GM18498 (cell line): ENCODE results near the gene UBE2H.
A peak's percentile ranks its signal among the peaks of the same experiment; 100 is the strongest.
"Not testable (repeated sequence)": the region's sequence is repeated elsewhere in the genome, so short reads cannot be mapped to it uniquely, and the experiment has no call there.

Source experiments
- ATAC-seq: cut with Tn5 transposase; IDR thresholded peaks from one replicate; pipeline ENCODE4 v1.9.1; 2021; ENCODE audit warnings: mild to moderate bottlenecking, moderate library complexity; ENCODE audit not compliant: unreplicated experiment

The UBE2H gene

GRCh38 chr7:129825209-129825970 lies 127.4 kb downstream of the UBE2H start:
- ATAC-seq, result peak; percentile 74

DNA sequence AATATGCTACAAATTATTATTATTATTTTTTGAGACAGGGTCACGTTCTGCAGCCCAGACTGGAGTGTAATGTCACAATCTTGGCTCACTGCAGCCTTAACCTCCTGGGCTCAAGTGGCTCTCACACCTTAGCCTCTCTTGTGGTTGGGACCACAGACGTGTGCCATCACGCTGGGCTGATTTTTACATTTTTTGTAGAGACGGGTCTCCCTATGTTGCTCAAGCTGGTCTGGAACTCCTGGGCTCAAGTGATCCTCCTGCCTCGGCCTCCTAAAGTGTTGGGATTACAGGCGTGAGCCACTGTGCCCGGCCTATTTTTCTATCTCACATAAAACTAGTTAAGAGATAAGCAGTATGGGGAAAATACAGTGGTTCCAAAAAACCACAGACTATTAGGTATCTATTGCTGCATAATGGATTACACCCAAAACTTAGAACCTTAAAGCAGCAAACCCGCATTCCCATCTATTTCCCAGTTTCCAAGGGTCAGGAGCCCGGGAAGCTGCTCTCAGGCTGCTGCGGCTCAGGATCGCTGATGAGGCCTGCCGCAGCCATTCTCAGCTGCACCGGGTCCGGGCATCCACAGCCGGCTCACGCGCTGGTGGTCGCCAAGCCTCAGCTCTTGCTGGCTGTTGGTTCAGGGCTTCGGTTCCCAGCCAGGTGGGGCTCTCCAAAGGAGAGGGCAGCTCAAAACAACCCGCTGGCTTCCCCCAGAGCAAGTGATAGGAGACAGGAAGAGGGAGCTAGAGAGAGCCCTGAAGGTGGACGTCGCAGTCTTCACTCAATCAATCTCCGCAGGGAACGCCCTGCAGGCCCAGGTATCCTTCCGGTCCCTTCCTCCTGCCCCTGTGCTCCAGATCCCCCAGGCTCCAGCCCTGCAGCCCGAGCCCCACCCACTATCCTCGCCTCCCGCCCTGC lies 128.2 kb downstream of the UBE2H start:
- ATAC-seq, result peak; percentile 29

DNA sequence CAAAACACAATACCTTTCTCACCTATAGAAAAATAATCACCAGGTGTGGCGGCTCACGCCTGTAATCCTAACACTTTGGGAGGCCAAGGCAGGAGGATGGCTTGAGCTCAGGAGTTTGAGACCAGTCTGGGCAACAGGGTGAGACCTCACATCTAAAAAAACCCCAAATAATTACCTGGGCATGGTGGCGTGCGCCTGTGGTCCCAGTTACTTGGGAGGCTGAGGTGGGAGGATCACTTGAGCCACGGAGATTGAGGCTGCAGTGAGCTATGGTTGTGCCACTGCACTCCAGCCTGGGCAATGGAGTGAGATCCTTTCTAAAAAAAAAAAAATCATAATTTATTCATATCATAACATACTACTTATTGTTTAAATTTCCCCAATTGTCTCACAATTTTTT lies 129.6 kb downstream of the UBE2H start:
- ATAC-seq, result not testable (repeated sequence)

DNA sequence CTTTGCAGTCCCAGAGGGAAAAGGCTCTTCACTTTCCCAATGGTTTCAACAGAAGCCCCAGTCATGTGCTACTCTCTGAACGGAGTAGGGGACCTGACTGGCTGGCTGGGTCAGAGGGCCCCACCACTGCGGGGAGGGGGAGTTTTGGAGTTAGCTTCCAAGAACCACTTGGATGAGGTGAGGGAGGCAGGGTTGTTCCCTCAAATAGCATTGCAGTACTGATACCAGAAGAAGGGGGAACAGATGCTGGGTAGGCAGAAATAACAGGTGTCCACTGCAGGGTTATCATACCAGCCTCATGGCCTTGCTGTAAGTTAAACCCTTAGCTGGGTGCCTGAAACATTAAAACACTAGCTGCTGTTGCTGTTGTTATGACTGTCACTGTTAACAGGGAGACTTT lies 131.3 kb downstream of the UBE2H start:
- no peak for ATAC-seq

DNA sequence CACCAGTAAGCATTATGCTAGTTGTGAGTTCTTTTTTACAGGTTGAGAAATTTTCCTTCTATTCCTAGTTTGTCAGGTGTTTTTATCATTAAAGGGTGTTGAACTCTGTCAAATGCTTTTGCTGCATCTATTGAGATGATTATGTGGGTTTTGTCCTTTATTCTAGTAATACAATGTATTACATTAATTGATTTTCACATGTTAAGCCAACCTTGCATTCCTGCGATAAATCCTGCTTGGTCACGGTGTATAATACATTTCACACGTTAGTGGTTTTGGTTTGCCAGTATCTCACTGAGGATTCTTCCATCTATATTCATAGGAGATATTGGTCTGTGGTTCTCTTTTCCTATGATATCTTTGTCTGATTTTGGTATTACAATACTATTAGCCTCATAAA lies 136.0 kb downstream of the UBE2H start:
- no peak for ATAC-seq

- ATAC-seq, result no peak
Observed at GRCh38 chr7:129807863-129808262, 144.9 kb downstream of the UBE2H start.

GRCh38 chr7:129804890-129805719 lies 147.7 kb downstream of the UBE2H start:
- no peak for ATAC-seq

DNA sequence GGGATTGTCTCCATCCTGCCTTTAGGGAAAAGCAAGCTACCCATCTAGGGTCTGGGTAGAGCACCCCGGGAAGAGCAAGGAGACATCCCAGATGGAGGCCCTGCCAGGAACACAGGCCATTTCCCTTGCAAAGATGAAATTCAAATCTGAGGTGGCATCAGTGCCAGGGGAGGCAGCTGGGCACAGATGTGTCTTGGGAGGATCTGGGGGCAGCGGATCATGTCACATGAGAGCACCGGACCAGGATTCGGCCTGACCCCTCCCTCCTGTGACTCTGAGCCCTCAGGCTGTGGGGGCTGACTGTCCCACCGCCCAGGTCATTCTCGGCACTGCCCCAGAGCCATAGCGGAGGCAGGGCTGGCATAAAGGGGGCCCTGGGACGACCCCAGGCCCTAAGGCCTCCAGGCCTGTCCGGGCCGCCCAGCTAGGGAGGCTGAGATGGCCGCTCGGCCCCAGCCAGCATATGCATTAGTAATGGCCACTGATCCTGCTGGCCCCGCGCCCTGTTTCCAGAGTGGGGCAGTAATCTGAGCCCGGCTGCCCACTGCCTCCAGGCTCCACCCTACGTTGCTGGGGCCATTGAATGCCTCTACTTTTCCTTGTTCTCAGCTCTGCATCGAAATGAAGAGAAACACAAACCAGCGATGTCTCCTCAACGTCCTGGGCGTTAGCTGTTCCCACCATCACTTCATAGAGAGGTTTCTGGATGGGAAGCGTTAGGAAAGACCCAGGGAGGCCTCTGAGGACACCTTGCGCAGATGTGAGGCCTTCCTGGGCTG lies 148.5 kb downstream of the UBE2H start:
- ATAC-seq, result no peak

DNA sequence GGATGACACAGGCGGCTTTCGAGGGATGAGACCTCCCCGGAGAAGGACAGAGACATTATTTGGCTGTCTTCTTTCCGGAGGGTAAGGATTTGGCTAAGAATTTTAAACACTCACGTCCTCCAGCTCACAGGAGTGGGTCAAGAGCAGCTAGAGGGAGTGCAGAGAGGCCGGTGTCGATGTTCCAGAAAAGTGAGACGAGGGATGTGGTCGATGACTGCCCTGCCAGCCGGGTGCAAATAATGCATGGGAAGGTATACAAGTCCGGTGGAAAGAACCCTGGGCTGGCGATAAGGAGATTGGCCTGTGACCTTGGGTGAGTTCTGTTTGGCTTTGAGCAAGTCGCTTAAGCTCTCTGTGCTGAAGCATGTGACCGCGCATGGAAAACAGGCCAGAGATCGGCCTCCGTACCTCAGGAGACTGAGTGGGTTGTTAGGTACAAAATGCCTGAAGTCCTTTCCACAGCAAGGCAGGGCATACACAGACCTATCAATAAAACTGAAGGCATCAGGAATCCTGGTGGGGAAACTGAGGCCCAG lies 149.1 kb downstream of the UBE2H start:
- ATAC-seq, result no peak

- no peak for ATAC-seq
Observed at GRCh38 chr7:129801882-129802281, 150.9 kb downstream of the UBE2H start.

DNA sequence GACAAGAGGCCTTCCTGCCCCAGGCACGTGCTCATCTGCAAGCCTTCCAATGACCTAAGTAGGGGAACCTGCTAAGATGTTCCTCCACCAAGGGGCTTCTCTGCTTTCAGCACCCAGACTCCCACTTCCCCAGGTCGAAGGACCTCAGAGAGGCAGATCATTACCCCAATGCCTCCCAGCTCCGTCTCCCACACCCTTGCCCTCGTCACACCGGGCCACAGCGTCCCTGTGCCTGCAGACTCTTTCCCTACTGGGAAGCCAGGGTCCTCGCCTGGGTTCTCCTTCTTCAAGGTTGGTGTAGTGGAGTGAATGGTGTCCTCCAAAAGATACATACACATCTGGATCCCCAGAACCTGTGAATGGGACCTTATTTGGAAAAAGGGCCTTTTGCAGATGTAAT lies 151.9 kb downstream of the UBE2H start:
- no peak for ATAC-seq

DNA sequence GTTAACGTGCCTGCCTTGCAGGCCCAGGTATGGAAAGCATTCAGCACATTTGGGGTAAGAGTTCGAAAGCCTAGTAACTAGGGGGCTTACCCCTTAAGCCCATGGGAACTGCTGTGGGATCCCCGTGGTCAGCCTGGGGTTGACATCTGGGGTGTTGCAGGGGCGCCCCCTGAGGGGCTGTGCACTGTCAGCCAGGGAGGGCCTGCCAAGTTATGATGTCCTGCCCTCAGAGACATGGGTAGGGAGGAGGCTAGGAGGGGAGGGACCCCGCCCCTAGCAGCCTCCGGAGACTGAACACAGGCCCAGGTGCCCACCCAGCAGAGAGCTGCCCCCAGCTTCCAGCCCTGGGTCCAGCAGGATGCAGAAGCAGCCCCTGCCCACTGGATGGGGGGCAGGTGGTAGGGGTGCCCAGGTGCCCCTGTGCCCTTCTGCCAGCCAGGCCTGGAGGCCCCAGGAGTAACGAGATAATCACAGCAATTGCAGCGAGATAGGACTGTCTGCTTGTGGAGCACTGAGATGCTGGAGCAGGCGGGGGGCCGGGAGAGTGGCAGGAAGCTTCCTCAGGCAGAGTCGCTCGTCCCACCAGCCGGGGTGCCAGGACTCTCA lies 153.3 kb downstream of the UBE2H start:
- no peak for ATAC-seq

DNA sequence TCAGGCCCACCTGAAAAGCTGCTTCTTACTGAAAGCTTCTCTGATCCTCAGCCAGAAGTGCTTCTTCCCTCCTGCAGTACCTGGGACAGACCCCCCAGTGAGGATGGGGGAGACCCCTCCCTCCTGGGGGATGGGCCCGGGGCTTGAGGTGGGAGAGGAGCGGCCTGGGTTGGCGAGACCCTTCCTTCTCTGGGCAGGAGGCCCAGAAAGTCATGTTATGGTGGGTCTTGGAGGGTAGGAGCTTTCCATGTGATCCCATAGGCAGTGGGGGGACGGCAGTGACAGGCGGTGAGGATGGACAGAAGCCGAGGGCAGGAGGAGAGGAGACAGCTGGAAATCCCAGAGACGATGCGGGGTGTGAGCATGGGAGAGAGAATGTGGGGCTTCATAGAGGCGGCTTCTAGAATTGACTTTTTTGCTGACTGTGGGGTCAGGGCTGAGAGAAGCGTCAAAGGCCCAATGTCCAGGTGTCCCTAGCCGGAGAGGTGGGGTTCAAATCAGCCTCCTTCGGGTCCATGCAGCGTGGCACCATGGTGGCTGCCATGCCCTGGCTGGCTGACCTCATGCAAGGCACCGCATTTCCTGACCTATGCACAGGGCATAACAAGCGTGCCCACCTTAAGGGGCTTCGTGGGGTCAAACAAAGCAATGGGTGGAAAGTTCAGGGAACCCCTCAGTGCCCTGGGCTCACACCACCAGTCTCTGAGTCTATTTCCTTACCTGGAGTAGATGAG lies 154.0 kb downstream of the UBE2H start:
- no peak for ATAC-seq

- ATAC-seq, result no peak
Observed at GRCh38 chr7:129797214-129797789, 155.5 kb downstream of the UBE2H start.

DNA sequence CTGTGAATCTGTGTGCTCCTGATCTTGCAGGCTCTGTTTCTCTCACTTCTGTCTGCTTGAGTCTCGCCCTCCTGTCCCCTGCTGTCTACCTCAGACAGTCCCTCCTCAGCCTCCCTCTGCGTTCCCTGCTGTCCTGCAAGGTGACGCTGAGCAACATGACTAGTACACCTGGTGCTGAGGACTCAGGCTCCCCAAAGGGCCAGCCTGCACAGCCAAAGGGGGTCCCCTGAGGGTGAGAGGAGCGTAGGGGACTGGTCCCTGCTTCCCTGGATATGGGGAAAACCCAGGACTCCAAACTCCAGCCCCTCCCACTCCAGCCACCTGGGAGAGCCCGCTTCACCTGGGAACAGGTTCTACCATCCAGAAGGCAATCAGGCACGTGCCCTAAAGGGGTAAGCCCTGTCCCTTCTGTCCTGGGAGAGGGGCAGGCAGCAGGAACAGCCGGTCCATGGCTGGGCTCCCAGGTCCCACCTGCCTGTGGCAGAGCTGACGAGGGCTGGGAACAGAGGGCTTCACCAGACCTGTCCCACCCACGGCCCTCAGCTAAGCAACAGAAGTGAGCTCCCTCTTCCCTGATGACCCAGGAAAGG lies 156.5 kb downstream of the UBE2H start:
- no peak for ATAC-seq

- ATAC-seq, result not testable (repeated sequence)
Observed at GRCh38 chr7:129794461-129794860, 158.3 kb downstream of the UBE2H start.

DNA sequence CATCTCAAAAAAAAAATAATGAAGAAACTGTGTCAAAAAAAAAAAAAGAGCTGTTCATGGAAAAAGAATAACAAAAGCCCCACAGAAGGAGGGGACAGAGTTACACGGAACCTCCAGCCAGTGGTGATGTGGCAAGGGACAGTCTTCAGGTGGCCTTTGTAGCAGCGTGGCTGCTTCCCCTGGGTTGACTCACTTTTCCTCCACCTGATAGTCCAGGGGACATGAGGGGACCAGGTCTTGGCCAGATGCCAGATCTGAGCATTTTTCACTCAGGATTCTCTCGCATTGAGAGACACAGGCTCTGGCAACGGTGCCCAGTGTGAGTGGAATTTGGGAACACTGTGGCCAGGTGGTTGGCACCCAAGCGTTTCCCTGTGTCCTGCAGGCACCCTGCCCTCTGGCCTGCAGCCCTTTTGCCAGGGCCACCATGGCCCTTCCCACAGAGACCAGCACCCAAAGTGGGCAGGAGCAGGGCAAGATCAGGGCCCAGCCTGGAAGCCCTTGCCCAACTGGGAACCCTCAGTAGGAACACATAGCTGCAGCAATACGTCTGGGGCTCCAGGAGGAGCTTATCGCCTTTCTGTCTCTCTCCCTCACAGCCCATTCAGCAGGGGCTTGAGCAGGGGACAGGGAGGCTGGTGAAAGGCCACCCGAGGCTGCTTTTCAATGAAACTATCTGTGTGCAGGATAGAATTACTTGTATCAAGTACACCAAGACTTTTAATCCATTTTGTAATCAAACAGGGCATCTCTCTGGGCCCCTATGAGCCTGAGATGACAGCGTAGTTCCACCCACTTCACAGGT lies 159.1 kb downstream of the UBE2H start:
- ATAC-seq, result no peak
